ENCODE data around the gene PYCARD.
"Not testable (repeated sequence)": the region's sequence is repeated elsewhere in the genome, so short reads cannot be mapped to it uniquely, and the experiment has no call there.

PYCARD gene

GRCh38 chr16:31202414-31203375, at the start of gene PYCARD:
PYCARD (minus strand) TSS chr16:31202760; CDS start chr16:31202690, 70 bp downstream.
- peak; percentile 67 for DNase-seq (ENCODE audit: low spot score)

GRCh38 chr16:31251435-31251834, 48.9 kb upstream of the PYCARD start:
- DNase-seq (ENCODE audit: low spot score) = no peak

- no peak for DNase-seq (ENCODE audit: low spot score)
Measured at GRCh38 chr16:31250782-31251384, 48.3 kb upstream of the PYCARD start.

- DNase-seq (ENCODE audit: low spot score) = no peak
Measured at GRCh38 chr16:31248344-31248743, 45.8 kb upstream of the PYCARD start.

GRCh38 chr16:31246296-31246695, 43.7 kb upstream of the PYCARD start:
- DNase-seq (ENCODE audit: low spot score) = no peak

- not testable (repeated sequence) for DNase-seq (ENCODE audit: low spot score)
Measured at GRCh38 chr16:31245598-31245997, 43.0 kb upstream of the PYCARD start.

GRCh38 chr16:31243734-31244670, 41.4 kb upstream of the PYCARD start:
- peak; percentile 69 for DNase-seq (ENCODE audit: low spot score)

- DNase-seq (ENCODE audit: low spot score) = no peak
Measured at GRCh38 chr16:31242206-31242605, 39.6 kb upstream of the PYCARD start.

- no peak for DNase-seq (ENCODE audit: low spot score)
Measured at GRCh38 chr16:31238041-31238440, 35.5 kb upstream of the PYCARD start.

GRCh38 chr16:31229501-31229900, 26.9 kb upstream of the PYCARD start:
- no peak for DNase-seq (ENCODE audit: low spot score)

- DNase-seq (ENCODE audit: low spot score) = no peak
Measured at GRCh38 chr16:31228206-31228605, 25.6 kb upstream of the PYCARD start.

- no peak for DNase-seq (ENCODE audit: low spot score)
Measured at GRCh38 chr16:31225193-31225592, 22.6 kb upstream of the PYCARD start.

- DNase-seq (ENCODE audit: low spot score) = no peak
Measured at GRCh38 chr16:31224092-31224955, 21.8 kb upstream of the PYCARD start.

- no peak for DNase-seq (ENCODE audit: low spot score)
Measured at GRCh38 chr16:31223044-31223443, 20.5 kb upstream of the PYCARD start.

- DNase-seq (ENCODE audit: low spot score) = no peak
Measured at GRCh38 chr16:31221357-31222160, 19.0 kb upstream of the PYCARD start.

GRCh38 chr16:31219154-31219741, 16.7 kb upstream of the PYCARD start:
- DNase-seq (ENCODE audit: low spot score) = no peak

- DNase-seq (ENCODE audit: low spot score) = no peak
Measured at GRCh38 chr16:31217136-31217530, 14.6 kb upstream of the PYCARD start.

GRCh38 chr16:31216422-31217135, 14.0 kb upstream of the PYCARD start, which contains the start of gene PYDC1:
PYDC1 (minus strand) TSS chr16:31217135; CDS start chr16:31217028, 107 bp downstream.
- DNase-seq (ENCODE audit: low spot score) = no peak

Measured in germinal center (tissue), 1 donor.